ENCODE data around the gene PADI1. TPM values are rescaled to one million over a fixed set of nuclear protein-coding genes. Genes with fewer than 3 reads are reported as not detected.

Gene PADI1
- total RNA-seq, 2 experiments from 2014 or later = not detected

DNA sequence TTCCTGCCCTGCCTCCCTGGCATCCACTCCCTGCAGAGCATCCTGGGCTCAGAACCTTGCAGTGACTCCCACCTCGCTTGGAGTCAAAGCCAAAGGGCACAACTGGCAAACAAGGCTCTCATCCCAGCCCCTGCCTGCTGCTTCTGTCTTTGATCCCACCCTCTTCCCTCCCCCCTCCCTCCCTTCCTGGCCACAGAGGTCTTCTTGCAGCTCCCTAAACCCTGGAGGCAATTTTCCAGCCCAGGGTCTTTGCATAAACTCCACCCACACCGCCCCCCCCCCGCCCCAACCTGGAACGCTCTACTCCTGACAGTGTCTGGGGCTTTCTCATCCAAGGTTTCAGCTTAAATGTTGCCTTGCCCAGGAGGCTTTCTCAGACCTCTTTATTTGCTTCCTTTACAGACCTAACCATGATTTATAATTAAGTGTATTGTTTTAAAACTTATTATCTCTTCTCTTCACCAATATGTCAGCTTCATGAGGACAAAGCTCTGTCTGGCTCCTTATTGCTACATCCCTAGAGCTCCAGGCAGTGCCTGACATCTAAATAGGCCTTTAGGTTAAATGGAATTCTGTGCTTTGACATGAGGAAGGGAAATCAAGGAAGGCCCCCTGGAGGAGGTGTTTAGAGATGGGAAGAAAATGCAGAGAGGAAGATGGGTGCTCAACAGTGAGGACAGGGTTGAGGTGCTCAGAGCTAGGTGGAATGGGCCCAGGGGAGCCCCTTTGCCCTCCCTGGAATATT is 37.7 kb upstream of the PADI1 start:
- no peaks in the 10 kb centered on the region for H3K36me3 ChIP-seq (ENCODE audit: insufficient read depth, low read length)
- CTCF ChIA-PET (ENCODE audit: unreplicated experiment) = no interaction called here
- no peak overlapping the region for H3K27ac ChIP-seq (ENCODE audit: low read depth, low read length, poor library complexity, severe bottlenecking)
- H3K79me2 ChIP-seq (ENCODE audit: insufficient read depth, low read depth, low read length) = no peaks in the 10 kb centered on the region
- no peak overlapping the region for H3K4me2 ChIP-seq (ENCODE audit: low read length)
- H3K4me1 ChIP-seq (ENCODE audit: insufficient read depth, low read length, poor library complexity, severe bottlenecking) = no peaks in the 10 kb centered on the region
- no peak overlapping the region for H3K4me3 ChIP-seq (ENCODE audit: low read depth, low read length, poor library complexity, severe bottlenecking)
- POLR2A ChIA-PET = no interaction called here
- H4K20me1 ChIP-seq (ENCODE audit: insufficient read depth, low read length) = no peaks in the 10 kb centered on the region
- no peak for DNase-seq (ENCODE audit: low spot score)
- H2AFZ ChIP-seq (ENCODE audit: low read length) = no peak overlapping the region
- TF ChIP-seq EZH2phosphoT487 (IDR thresholded peaks at IDR 0.05; ENCODE audit: borderline replicate concordance, low read depth, low read length) = no peak
- TF ChIP-seq, protein P1, sequence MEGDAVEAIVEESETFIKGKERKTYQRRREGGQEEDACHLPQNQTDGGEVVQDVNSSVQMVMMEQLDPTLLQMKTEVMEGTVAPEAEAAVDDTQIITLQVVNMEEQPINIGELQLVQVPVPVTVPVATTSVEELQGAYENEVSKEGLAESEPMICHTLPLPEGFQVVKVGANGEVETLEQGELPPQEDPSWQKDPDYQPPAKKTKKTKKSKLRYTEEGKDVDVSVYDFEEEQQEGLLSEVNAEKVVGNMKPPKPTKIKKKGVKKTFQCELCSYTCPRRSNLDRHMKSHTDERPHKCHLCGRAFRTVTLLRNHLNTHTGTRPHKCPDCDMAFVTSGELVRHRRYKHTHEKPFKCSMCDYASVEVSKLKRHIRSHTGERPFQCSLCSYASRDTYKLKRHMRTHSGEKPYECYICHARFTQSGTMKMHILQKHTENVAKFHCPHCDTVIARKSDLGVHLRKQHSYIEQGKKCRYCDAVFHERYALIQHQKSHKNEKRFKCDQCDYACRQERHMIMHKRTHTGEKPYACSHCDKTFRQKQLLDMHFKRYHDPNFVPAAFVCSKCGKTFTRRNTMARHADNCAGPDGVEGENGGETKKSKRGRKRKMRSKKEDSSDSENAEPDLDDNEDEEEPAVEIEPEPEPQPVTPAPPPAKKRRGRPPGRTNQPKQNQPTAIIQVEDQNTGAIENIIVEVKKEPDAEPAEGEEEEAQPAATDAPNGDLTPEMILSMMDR (conservative IDR thresholded peaks at IDR 0.05; ENCODE audit: low read length) = no peak
- BruUV-seq (replicated peaks) = no TSS peak
- H3K9me3 ChIP-seq (ENCODE audit: low read length) = no peaks in the 10 kb centered on the region
- H3K9me2 ChIP-seq (ENCODE audit: insufficient read depth, low read length) = no peaks in the 10 kb centered on the region
- intact Hi-C loops (cut with micrococcal nuclease; ENCODE audit: unreplicated experiment) = no loop called here

DNA sequence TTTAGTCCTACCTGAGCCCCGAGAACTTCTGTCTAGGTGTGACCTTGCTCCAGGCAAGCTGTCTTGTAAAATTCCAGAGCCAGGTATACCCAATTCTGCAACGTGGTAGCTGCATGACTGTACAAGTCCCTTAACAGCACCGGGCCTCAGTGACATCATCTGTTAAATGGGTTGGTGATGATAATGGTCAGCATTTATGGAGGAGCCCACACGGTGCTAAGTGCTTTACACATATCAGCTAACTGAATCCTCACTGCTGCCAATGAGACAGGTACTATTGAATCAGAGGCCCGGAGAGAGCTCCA is 37.2 kb upstream of the PADI1 start:
- no peaks in the 10 kb centered on the region for H3K4me1 ChIP-seq (ENCODE audit: insufficient read depth, low read length, poor library complexity, severe bottlenecking)
- BruUV-seq (replicated peaks) = no TSS peak
- H3K9me3 ChIP-seq (ENCODE audit: low read length) = no peaks in the 10 kb centered on the region
- ChIA-PET CTCF (ENCODE audit: unreplicated experiment) (no interaction called here), POLR2A (no interaction called here)
- intact Hi-C loops (cut with micrococcal nuclease; ENCODE audit: unreplicated experiment) = no loop called here
- TF ChIP-seq, protein P1 (conservative IDR thresholded peaks at IDR 0.05; ENCODE audit: low read length) = no peak
- no peak for TF ChIP-seq EZH2phosphoT487 (IDR thresholded peaks at IDR 0.05; ENCODE audit: borderline replicate concordance, low read depth, low read length)
- no peak overlapping the region for H2AFZ ChIP-seq (ENCODE audit: low read length)
- no peaks in the 10 kb centered on the region for H3K36me3 ChIP-seq (ENCODE audit: insufficient read depth, low read length)
- H3K27ac ChIP-seq (ENCODE audit: low read depth, low read length, poor library complexity, severe bottlenecking) = no peak overlapping the region
- no peaks in the 10 kb centered on the region for H3K9me2 ChIP-seq (ENCODE audit: insufficient read depth, low read length)
- no peak for DNase-seq (ENCODE audit: low spot score)
- no peak overlapping the region for H3K4me2 ChIP-seq (ENCODE audit: low read length)
- no peaks in the 10 kb centered on the region for H3K79me2 ChIP-seq (ENCODE audit: insufficient read depth, low read depth, low read length)
- no peak overlapping the region for H3K4me3 ChIP-seq (ENCODE audit: low read depth, low read length, poor library complexity, severe bottlenecking)
- no peaks in the 10 kb centered on the region for H4K20me1 ChIP-seq (ENCODE audit: insufficient read depth, low read length)

DNA sequence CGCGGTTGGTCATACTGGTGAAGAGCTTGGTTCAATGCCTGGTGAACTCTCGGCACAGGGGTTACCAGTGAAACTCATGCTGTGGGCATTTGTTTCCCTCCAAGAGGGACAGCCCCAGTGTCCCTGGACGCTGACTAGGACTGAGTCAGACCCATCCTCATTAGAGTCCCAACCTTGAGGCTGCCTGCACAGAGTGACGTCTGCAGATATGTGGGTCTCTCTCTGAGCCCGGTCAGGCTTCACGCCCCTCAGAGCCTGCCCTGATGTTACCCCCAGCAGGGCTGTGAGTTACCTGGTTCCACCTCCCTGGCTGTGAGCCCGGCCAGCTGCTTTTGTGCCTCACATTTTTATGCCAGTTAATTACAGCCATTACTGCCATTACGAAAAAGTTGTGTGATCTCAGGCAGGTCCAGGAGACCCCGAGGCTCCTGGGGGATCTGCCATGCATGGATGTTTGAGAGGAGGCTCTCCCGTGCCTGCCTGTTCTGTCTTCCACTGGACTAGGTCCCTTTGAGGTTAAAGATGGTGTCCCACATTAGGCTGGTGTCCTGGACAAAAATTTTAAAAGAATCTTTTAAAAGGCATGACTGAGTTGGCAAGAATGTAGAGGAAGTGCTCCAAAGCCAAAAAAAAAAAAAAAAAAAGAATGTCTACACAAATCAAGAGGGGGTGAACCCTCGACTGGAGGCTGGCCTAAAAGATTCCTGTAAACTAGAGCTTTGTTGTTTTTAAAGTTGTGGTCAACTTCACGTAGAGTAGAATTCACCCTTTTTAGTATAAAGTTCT is 36.6 kb upstream of the PADI1 start:
- no peaks in the 10 kb centered on the region for H3K36me3 ChIP-seq (ENCODE audit: insufficient read depth, low read length)
- H3K27ac ChIP-seq (ENCODE audit: low read depth, low read length, poor library complexity, severe bottlenecking) = no peak overlapping the region
- no peaks in the 10 kb centered on the region for H3K9me2 ChIP-seq (ENCODE audit: insufficient read depth, low read length)
- no TSS peak for BruUV-seq (replicated peaks)
- ChIA-PET POLR2A (no interaction called here), CTCF (ENCODE audit: unreplicated experiment) (no interaction called here)
- intact Hi-C loops (cut with micrococcal nuclease; ENCODE audit: unreplicated experiment) = no loop called here
- H3K79me2 ChIP-seq (ENCODE audit: insufficient read depth, low read depth, low read length) = no peaks in the 10 kb centered on the region
- H3K4me2 ChIP-seq (ENCODE audit: low read length) = no peak overlapping the region
- H3K4me1 ChIP-seq (ENCODE audit: insufficient read depth, low read length, poor library complexity, severe bottlenecking) = no peaks in the 10 kb centered on the region
- no peak overlapping the region for H2AFZ ChIP-seq (ENCODE audit: low read length)
- no peaks in the 10 kb centered on the region for H4K20me1 ChIP-seq (ENCODE audit: insufficient read depth, low read length)
- TF ChIP-seq EZH2phosphoT487 (IDR thresholded peaks at IDR 0.05; ENCODE audit: borderline replicate concordance, low read depth, low read length) = no peak
- TF ChIP-seq, protein P1 (conservative IDR thresholded peaks at IDR 0.05; ENCODE audit: low read length) = no peak
- DNase-seq (ENCODE audit: low spot score) = no peak
- no peaks in the 10 kb centered on the region for H3K9me3 ChIP-seq (ENCODE audit: low read length)
- H3K4me3 ChIP-seq (ENCODE audit: low read depth, low read length, poor library complexity, severe bottlenecking) = no peak overlapping the region
